HepG2 (cell line): Measurements from ENCODE around the gene ACSM5. TPM values are rescaled to one million over a fixed set of nuclear protein-coding genes. Genes with fewer than 3 reads are reported as not detected.

Experiments used
- CENPT ChIP-seq: sonication (generic); formaldehyde crosslinking; IDR thresholded peaks from 2 replicates; pipeline ENCODE4 v1.8.0; 2022; ENCODE audit warnings: low read depth, mild to moderate bottlenecking, moderate library complexity, missing genetic modification reagents
- GLI4 ChIP-seq: sonication (generic); formaldehyde crosslinking; IDR thresholded peaks from 2 replicates; pipeline ENCODE4 v1.5.1; 2020; ENCODE audit warnings: missing genetic modification reagents, mild to moderate bottlenecking, moderate library complexity, borderline replicate concordance
- KLF9 ChIP-seq: IDR thresholded peaks from 2 replicates; pipeline ENCODE4 v1.6.1; 2016; ENCODE audit warnings: low read depth
- NFE2L2 ChIP-seq: fragments of 150-350 bp; IDR thresholded peaks from 2 replicates; pipeline ENCODE4 v1.6.1; 2014; ENCODE audit warnings: low read length
- NR1H2 ChIP-seq: sonication (generic); formaldehyde crosslinking; IDR thresholded peaks from 2 replicates; pipeline ENCODE4 v1.8.1; 2022; ENCODE audit warnings: low read depth, missing genetic modification reagents, borderline replicate concordance
- PCBP1 ChIP-seq: fragments of 200-400 bp; formaldehyde crosslinking; IDR thresholded peaks from 2 replicates; pipeline ENCODE4 v1.6.1; 2017; ENCODE audit warnings: mild to moderate bottlenecking, low read depth, low read length, borderline replicate concordance
- SALL2 ChIP-seq: sonication (generic); formaldehyde crosslinking; IDR thresholded peaks from 2 replicates; pipeline ENCODE4 v1.8.1; 2023; ENCODE audit warnings: mild to moderate bottlenecking, missing genetic modification reagents, inconsistent platforms
- SMAD9 ChIP-seq: sonication (generic); formaldehyde crosslinking; IDR thresholded peaks from 2 replicates; pipeline ENCODE4 v1.5.1; 2020; ENCODE audit warnings: mild to moderate bottlenecking, missing genetic modification reagents
- TARDBP ChIP-seq: sonication (generic); formaldehyde crosslinking; IDR thresholded peaks from 2 replicates; pipeline ENCODE4 v1.8.0; 2022; ENCODE audit warnings: mild to moderate bottlenecking, missing genetic modification reagents
- TBL1XR1 ChIP-seq: fragments of 150-350 bp; IDR thresholded peaks from 2 replicates; pipeline ENCODE4 v1.6.1; 2014; ENCODE audit warnings: borderline replicate concordance, low read length; ENCODE audit not compliant: partially characterized antibody
- ZNF124 ChIP-seq: sonication (generic); formaldehyde crosslinking; IDR thresholded peaks from 2 replicates; pipeline ENCODE4 v1.4.0; 2020; ENCODE audit warnings: missing genetic modification reagents
- ZNF30 ChIP-seq: sonication (generic); formaldehyde crosslinking; IDR thresholded peaks from 2 replicates; pipeline ENCODE4 v1.5.0; 2020; ENCODE audit warnings: mild to moderate bottlenecking, missing genetic modification reagents
- ZNF33B ChIP-seq: sonication (generic); formaldehyde crosslinking; IDR thresholded peaks from 2 replicates; pipeline ENCODE4 v1.5.1; 2020; ENCODE audit warnings: mild to moderate bottlenecking, missing genetic modification reagents
- ZNF558 ChIP-seq: sonication (generic); formaldehyde crosslinking; IDR thresholded peaks from 2 replicates; pipeline ENCODE4 v1.9.0; 2022; ENCODE audit warnings: mild to moderate bottlenecking, missing genetic modification reagents, borderline replicate concordance
- ZNF724P ChIP-seq: sonication (generic); formaldehyde crosslinking; IDR thresholded peaks from 2 replicates; pipeline ENCODE4 v1.8.0; 2022; ENCODE audit warnings: missing genetic modification reagents, borderline replicate concordance
- ZNF761 ChIP-seq: sonication (generic); formaldehyde crosslinking; conservative IDR thresholded peaks from 2 replicates; pipeline ENCODE4 v1.4.0; 2020; ENCODE audit warnings: mild to moderate bottlenecking, missing genetic modification reagents
- ZNF883 ChIP-seq: sonication (generic); formaldehyde crosslinking; IDR thresholded peaks from 2 replicates; pipeline ENCODE4 v1.5.1; 2020; ENCODE audit warnings: mild to moderate bottlenecking, missing genetic modification reagents; ENCODE audit errors: not compliant biosample characterization
- polyA plus RNA-seq, 8 experiments: library from polyadenylated mRNA; depleted of rRNA in 3 of 8; stranded (reverse) in 7 of 8; unstranded in 1 of 8; fragments of >200 nt; fragmentation: Illumina TruSeq in 4 of 8; extraction: Trizol in 4 of 8; gene quantifications; 2 replicates each; pipeline versions ENCODE4 v1.2.1 to v1.2.3, GENCODE V29; 2011 to 2016; ENCODE audit warnings: low read depth in 4 of 8, missing spikeins in 1 of 8, mixed read lengths in 1 of 8; ENCODE audit not compliant: insufficient read depth in 1 of 8
- total RNA-seq, 5 experiments: library from RNA; depleted of rRNA; stranded (reverse); fragments of >200 nt; fragmentation: Illumina TruSeq; extraction: Trizol; gene quantifications; 2 replicates each; pipeline ENCODE4 v1.2.3, GENCODE V29; 2016; ENCODE audit warnings: low read depth in 1 of 5
- TF ChIP-seq, protein P1 (sequence below): sonication (generic); formaldehyde crosslinking; IDR thresholded peaks from 2 replicates; pipeline ENCODE4 v1.4.0; 2020; ENCODE audit warnings: missing genetic modification reagents
- TF ChIP-seq, protein P2 (sequence below): sonication (generic); formaldehyde crosslinking; IDR thresholded peaks from 2 replicates; pipeline ENCODE4 v1.4.0; 2020; ENCODE audit warnings: missing genetic modification reagents
- TF ChIP-seq, protein P3 (sequence below): sonication (generic); formaldehyde crosslinking; IDR thresholded peaks from 2 replicates; pipeline ENCODE4 v1.4.0; 2020; ENCODE audit warnings: mild to moderate bottlenecking, missing genetic modification reagents
- TF ChIP-seq, protein P4 (sequence below): IDR thresholded peaks from 2 replicates; pipeline ENCODE4 v1.4.0; 2020; ENCODE audit warnings: mild to moderate bottlenecking, missing genetic modification reagents

The ACSM5 gene
- total and polyA plus RNA-seq, 2 of the 13 experiments (the other 11 are each of a cell fraction or from before 2014, with no cell fraction given) = 9.1 to 15.0 TPM

DNA sequence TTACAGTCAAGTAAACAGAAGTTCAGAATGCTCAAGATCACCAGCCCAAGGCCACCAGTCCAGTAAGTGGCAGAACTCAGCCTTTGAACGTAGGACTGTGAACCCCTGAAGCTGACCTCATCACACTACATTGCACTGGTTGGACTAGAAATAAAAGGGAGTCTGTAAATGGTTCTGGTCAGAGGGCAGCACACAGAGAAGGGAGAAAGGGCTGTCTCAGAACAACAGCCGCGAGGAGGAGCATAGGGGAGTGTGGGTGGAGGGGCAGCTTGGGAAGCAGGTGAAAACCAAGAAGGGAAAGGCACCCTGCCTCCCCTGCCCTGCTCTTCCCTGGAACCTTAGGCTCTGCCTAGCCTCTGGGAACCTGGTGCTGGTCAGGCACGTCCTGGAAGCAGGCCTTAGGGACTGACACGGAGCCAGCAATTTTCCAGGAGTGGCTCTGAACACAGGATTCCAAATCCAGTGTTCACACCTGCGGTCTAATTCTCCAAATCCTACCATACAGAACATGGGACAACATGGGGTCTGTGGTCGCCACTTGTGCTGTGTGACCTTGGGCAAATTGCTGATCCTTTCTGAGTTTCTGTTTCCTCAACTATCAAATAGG lies 11.8 kb upstream of the ACSM5 start (continued):
- TF ChIP-seq, protein P1, sequence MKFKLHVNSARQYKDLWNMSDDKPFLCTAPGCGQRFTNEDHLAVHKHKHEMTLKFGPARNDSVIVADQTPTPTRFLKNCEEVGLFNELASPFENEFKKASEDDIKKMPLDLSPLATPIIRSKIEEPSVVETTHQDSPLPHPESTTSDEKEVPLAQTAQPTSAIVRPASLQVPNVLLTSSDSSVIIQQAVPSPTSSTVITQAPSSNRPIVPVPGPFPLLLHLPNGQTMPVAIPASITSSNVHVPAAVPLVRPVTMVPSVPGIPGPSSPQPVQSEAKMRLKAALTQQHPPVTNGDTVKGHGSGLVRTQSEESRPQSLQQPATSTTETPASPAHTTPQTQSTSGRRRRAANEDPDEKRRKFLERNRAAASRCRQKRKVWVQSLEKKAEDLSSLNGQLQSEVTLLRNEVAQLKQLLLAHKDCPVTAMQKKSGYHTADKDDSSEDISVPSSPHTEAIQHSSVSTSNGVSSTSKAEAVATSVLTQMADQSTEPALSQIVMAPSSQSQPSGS (CRISPR knock-in tag) = peak; percentile 69
- TF ChIP-seq NFE2L2 (no peak), PCBP1 (no peak), ZNF883 (CRISPR knock-in tag) (no peak), ZNF124 (CRISPR knock-in tag) (no peak), ZNF761 (CRISPR knock-in tag) (no peak), ZNF33B (CRISPR knock-in tag) (0 out of 2 replicates have a peak, but pooled peaks have one; percentile 11), SMAD9 (CRISPR knock-in tag) (no peak), CENPT (no peak), GLI4 (no peak), ZNF724P (CRISPR knock-in tag) (peak; percentile 36; the same call in 1 of the 2 replicates), SALL2 (CRISPR knock-in tag) (peak; percentile 60; the same call in 1 of the 2 replicates), NR1H2 (CRISPR knock-in tag) (no peak), ZNF30 (no peak), ZNF558 (CRISPR knock-in tag) (no peak), TBL1XR1 (no peak), KLF9 (no peak), TARDBP (CRISPR knock-in tag) (peak; percentile 56; the same call in 1 of the 2 replicates)
- TF ChIP-seq, protein P2, sequence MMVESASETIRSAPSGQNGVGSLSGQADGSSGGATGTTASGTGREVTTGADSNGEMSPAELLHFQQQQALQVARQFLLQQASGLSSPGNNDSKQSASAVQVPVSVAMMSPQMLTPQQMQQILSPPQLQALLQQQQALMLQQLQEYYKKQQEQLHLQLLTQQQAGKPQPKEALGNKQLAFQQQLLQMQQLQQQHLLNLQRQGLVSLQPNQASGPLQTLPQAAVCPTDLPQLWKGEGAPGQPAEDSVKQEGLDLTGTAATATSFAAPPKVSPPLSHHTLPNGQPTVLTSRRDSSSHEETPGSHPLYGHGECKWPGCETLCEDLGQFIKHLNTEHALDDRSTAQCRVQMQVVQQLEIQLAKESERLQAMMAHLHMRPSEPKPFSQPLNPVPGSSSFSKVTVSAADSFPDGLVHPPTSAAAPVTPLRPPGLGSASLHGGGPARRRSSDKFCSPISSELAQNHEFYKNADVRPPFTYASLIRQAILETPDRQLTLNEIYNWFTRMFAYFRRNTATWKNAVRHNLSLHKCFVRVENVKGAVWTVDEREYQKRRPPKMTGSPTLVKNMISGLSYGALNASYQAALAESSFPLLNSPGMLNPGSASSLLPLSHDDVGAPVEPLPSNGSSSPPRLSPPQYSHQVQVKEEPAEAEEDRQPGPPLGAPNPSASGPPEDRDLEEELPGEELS (CRISPR knock-in tag) = no peak
- TF ChIP-seq, protein P3, sequence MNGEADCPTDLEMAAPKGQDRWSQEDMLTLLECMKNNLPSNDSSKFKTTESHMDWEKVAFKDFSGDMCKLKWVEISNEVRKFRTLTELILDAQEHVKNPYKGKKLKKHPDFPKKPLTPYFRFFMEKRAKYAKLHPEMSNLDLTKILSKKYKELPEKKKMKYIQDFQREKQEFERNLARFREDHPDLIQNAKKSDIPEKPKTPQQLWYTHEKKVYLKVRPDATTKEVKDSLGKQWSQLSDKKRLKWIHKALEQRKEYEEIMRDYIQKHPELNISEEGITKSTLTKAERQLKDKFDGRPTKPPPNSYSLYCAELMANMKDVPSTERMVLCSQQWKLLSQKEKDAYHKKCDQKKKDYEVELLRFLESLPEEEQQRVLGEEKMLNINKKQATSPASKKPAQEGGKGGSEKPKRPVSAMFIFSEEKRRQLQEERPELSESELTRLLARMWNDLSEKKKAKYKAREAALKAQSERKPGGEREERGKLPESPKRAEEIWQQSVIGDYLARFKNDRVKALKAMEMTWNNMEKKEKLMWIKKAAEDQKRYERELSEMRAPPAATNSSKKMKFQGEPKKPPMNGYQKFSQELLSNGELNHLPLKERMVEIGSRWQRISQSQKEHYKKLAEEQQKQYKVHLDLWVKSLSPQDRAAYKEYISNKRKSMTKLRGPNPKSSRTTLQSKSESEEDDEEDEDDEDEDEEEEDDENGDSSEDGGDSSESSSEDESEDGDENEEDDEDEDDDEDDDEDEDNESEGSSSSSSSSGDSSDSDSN (CRISPR knock-in tag) = peak; percentile 50; the same call in 1 of the 2 replicates
- TF ChIP-seq, protein P4, sequence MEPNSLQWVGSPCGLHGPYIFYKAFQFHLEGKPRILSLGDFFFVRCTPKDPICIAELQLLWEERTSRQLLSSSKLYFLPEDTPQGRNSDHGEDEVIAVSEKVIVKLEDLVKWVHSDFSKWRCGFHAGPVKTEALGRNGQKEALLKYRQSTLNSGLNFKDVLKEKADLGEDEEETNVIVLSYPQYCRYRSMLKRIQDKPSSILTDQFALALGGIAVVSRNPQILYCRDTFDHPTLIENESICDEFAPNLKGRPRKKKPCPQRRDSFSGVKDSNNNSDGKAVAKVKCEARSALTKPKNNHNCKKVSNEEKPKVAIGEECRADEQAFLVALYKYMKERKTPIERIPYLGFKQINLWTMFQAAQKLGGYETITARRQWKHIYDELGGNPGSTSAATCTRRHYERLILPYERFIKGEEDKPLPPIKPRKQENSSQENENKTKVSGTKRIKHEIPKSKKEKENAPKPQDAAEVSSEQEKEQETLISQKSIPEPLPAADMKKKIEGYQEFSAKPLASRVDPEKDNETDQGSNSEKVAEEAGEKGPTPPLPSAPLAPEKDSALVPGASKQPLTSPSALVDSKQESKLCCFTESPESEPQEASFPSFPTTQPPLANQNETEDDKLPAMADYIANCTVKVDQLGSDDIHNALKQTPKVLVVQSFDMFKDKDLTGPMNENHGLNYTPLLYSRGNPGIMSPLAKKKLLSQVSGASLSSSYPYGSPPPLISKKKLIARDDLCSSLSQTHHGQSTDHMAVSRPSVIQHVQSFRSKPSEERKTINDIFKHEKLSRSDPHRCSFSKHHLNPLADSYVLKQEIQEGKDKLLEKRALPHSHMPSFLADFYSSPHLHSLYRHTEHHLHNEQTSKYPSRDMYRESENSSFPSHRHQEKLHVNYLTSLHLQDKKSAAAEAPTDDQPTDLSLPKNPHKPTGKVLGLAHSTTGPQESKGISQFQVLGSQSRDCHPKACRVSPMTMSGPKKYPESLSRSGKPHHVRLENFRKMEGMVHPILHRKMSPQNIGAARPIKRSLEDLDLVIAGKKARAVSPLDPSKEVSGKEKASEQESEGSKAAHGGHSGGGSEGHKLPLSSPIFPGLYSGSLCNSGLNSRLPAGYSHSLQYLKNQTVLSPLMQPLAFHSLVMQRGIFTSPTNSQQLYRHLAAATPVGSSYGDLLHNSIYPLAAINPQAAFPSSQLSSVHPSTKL = peak; percentile 89
